D721Med (cell line): ENCODE measurements around the gene CPA2.
"Not testable (repeated sequence)": the region's sequence is repeated elsewhere in the genome, so short reads cannot be mapped to it uniquely, and the experiment has no call there.

Source experiments
- DNase-seq: peaks from one replicate; pipeline ENCODE4 v3.0.0; 2011; ENCODE audit warnings: low spot score; ENCODE audit not compliant: insufficient read length
- FAIRE-seq: peaks from 2 replicates; lab custom pipeline; 2011; peaks lifted over from hg19 to GRCh38; lab: Jason Lieb, UNC
- CTCF ChIP-seq: IDR thresholded peaks from 2 replicates; pipeline ENCODE4 v1.5.1; 2012; ENCODE audit warnings: mild to moderate bottlenecking, control low read depth; ENCODE audit not compliant: insufficient read depth; ENCODE audit errors: missing control alignments

The CPA2 gene

GRCh38 chr7:130226333-130226732 lies 40.3 kb upstream of the CPA2 start:
- no peak for TF ChIP-seq CTCF
- FAIRE-seq (no peak), DNase-seq (no peak)

GRCh38 chr7:130227883-130228575 lies 38.6 kb upstream of the CPA2 start:
- no peak for TF ChIP-seq CTCF
- DNase-seq (no peak), FAIRE-seq (no peak)

GRCh38 chr7:130228840-130229502 lies 37.7 kb upstream of the CPA2 start:
- TF ChIP-seq CTCF, result no peak

DNA sequence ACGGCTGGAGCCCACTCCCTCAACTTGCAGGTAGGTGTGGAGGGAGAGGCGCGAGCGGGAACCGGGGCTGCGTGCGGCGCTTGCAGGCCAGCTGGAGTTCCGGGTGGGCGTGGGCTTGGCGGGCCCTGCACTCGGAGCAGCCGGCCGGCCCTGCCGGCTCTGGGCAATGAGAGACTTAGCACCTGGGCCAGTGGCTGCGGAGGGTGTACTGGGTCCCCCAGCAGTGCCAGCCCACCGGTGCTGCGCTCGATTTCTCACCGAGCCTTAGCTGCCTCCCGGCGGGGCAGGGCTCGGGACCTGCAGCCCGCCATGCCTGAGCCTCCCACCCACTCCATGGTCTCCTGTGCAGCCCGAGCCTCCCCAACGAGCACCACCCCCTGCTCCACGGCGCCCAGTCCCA lies 36.7 kb upstream of the CPA2 start:
- not testable (repeated sequence) for DNase-seq, FAIRE-seq

More at GRCh38 chr7:130228840-130229502, 37.7 kb upstream of the CPA2 start:
- FAIRE-seq (no peak), DNase-seq (no peak)

DNA sequence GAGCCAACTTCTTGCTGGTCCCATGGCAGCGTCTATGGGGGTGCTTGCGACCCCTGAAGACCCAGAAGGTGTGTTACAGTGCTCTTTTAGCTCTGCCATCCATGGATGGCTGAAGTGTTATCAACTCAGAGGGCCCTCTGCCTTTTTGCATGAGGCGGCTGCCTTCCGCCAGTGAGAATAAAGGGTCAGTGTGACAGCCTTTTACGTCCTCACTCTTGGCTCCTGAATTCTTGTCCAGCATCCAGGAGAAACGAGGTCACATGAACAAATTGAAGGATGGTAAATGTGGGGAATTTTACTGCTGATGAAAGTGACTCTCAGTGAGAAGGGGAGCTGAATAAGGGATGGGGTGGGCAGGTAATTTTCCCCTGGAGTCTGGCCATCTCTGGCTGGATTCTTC lies 34.9 kb upstream of the CPA2 start:
- FAIRE-seq (no peak), DNase-seq (no peak)
- no peak for TF ChIP-seq CTCF

DNA sequence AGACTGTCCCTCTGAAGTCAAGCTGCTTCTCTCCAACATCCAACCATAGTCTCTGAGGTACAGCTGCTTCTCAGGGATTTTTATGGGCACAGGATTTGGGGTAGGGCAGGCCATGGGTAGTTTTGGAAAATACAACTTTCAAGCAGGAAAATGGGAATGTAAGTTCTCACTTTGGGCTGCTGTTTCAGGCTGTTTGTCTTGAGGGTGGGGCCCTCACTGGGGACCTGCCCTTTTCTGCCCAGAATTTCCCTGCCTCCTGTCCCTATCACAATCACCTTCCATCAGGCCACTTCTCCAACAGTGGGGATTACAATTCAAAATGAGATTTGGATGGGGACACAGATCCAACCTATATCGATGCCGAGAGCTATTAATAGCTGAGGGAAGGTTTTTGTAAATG lies 34.5 kb upstream of the CPA2 start:
- FAIRE-seq (no peak), DNase-seq (no peak)
- no peak for TF ChIP-seq CTCF

GRCh38 chr7:130234078-130234477 lies 32.6 kb upstream of the CPA2 start:
- DNase-seq (no peak), FAIRE-seq (no peak)
- no peak for TF ChIP-seq CTCF

DNA sequence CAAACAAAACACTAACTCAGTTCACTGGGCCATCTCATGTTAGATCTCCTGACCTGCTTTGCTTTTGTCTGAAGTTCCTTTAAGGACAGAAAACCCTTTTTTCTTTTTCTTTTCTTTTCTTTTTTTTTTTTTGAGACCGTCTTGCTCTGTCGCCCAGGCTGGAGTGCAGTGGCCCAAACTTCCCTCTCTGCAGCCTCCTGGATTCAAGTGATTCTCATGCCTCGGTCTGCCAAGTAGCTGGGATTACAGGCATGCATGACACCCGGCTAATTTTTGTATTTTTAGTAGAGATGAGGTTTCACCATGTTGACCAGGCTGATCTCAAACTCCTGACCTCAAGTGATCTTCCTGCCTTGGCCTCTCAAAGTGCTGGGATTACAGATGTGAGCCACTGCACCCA lies 30.3 kb upstream of the CPA2 start:
- not testable (repeated sequence) for DNase-seq, FAIRE-seq
